D721Med (cell line): Measurements from ENCODE around the gene DNAJB14.

ENCODE experiments used
- DNase-seq: peaks from one replicate; pipeline ENCODE4 v3.0.0; 2011; ENCODE audit warnings: low spot score; ENCODE audit not compliant: insufficient read length
- FAIRE-seq: peaks from 2 replicates; lab custom pipeline; 2011; peaks lifted over from hg19 to GRCh38; lab: Jason Lieb, UNC
- CTCF ChIP-seq: IDR thresholded peaks from 2 replicates; pipeline ENCODE4 v1.5.1; 2012; ENCODE audit warnings: mild to moderate bottlenecking, control low read depth; ENCODE audit not compliant: insufficient read depth; ENCODE audit errors: missing control alignments

DNAJB14 gene

GRCh38 chr4:99846891-99847290 is 99.5 kb downstream of the DNAJB14 start:
- DNase-seq = no peak
- no peak for TF ChIP-seq CTCF
- no peak for FAIRE-seq
